Nephron (organoid): ENCODE results near the gene ZNF555.

Source experiments
- H3K27ac Mint-ChIP-seq, 3 experiments: 2 replicates each; pipeline ENCODE4 v1.8.0; 2020; ENCODE audit warnings: mixed read lengths in 3 of 3, mild to moderate bottlenecking in 2 of 3, moderate library complexity in 1 of 3
- H3K27me3 Mint-ChIP-seq: 2 replicates; pipeline ENCODE4 v1.8.0; 2021; ENCODE audit warnings: low read depth, mild to moderate bottlenecking, moderate library complexity, mixed read lengths
- H3K36me3 Mint-ChIP-seq: 2 replicates; pipeline ENCODE4 v1.8.0; 2020; ENCODE audit warnings: low read depth, mixed read lengths
- H3K4me1 Mint-ChIP-seq: 2 replicates; pipeline ENCODE4 v1.8.0; 2020; ENCODE audit warnings: mixed read lengths
- H3K4me3 Mint-ChIP-seq, 3 experiments: 2 replicates each; pipeline ENCODE4 v1.8.0; 2020; ENCODE audit warnings: mild to moderate bottlenecking in 3 of 3, mixed read lengths in 3 of 3, moderate library complexity in 2 of 3
- H3K9me3 Mint-ChIP-seq: 2 replicates; pipeline ENCODE4 v1.8.0; 2020; ENCODE audit warnings: mixed read lengths
- CTCF ChIP-seq, 3 experiments: fragments of 200-600 bp; sonication (generic); IDR thresholded peaks; one replicate each; pipeline ENCODE4 v1.5.0; 2021; ENCODE audit warnings: antibody characterized with exemption in 3 of 3; ENCODE audit not compliant: unreplicated experiment in 3 of 3

Gene ZNF555

GRCh38 chr19:2796659-2797266, 44.5 kb upstream of the ZNF555 start:
- H3K27me3 Mint-ChIP-seq, result no peaks in the 10 kb centered on the region
- H3K4me3 Mint-ChIP-seq, result no peak overlapping the region
- no peak for TF ChIP-seq CTCF (IDR thresholded peaks at IDR 0.05; ENCODE audit: unreplicated experiment in 3 of 3)
- H3K4me1 Mint-ChIP-seq, result no peaks in the 10 kb centered on the region
- H3K9me3 Mint-ChIP-seq, result no peaks in the 10 kb centered on the region
- no peak overlapping the region for H3K27ac Mint-ChIP-seq
- peaks cover 41% of the 10 kb centered on the region for H3K36me3 Mint-ChIP-seq

GRCh38 chr19:2797280-2797679, 44.0 kb upstream of the ZNF555 start:
- no peak for TF ChIP-seq CTCF (IDR thresholded peaks at IDR 0.05; ENCODE audit: unreplicated experiment in 3 of 3)
- H3K27me3 Mint-ChIP-seq, result no peaks in the 10 kb centered on the region
- peaks cover 44% of the 10 kb centered on the region for H3K36me3 Mint-ChIP-seq
- H3K27ac Mint-ChIP-seq, result no peak overlapping the region
- no peak overlapping the region for H3K4me3 Mint-ChIP-seq
- H3K9me3 Mint-ChIP-seq, result no peaks in the 10 kb centered on the region
- no peaks in the 10 kb centered on the region for H3K4me1 Mint-ChIP-seq

- no peaks in the 10 kb centered on the region for H3K9me3 Mint-ChIP-seq
- H3K4me3 Mint-ChIP-seq, result no peak overlapping the region
- H3K27ac Mint-ChIP-seq, result no peak overlapping the region
- no peak for TF ChIP-seq CTCF (IDR thresholded peaks at IDR 0.05; ENCODE audit: unreplicated experiment in 3 of 3)
- H3K36me3 Mint-ChIP-seq, result peaks cover 48% of the 10 kb centered on the region
- no peaks in the 10 kb centered on the region for H3K27me3 Mint-ChIP-seq
- no peaks in the 10 kb centered on the region for H3K4me1 Mint-ChIP-seq
Measured at GRCh38 chr19:2798158-2798685, 43.1 kb upstream of the ZNF555 start.

GRCh38 chr19:2798733-2799132, 42.5 kb upstream of the ZNF555 start:
- H3K4me1 Mint-ChIP-seq, result no peaks in the 10 kb centered on the region
- H3K4me3 Mint-ChIP-seq, result no peak overlapping the region
- no peak overlapping the region for H3K27ac Mint-ChIP-seq
- no peaks in the 10 kb centered on the region for H3K9me3 Mint-ChIP-seq
- H3K27me3 Mint-ChIP-seq, result no peaks in the 10 kb centered on the region
- peaks cover 45% of the 10 kb centered on the region for H3K36me3 Mint-ChIP-seq
- TF ChIP-seq CTCF (IDR thresholded peaks at IDR 0.05; ENCODE audit: unreplicated experiment in 3 of 3), result no peak

GRCh38 chr19:2799273-2800020, 41.8 kb upstream of the ZNF555 start:
- Mint-ChIP-seq H3K4me1 (no peaks in the 10 kb centered on the region), H3K27me3 (no peaks in the 10 kb centered on the region), H3K4me3 (no peak overlapping the region), H3K36me3 (peaks cover 44% of the 10 kb centered on the region), H3K27ac (no peak overlapping the region), H3K9me3 (no peaks in the 10 kb centered on the region)
- no peak for TF ChIP-seq CTCF (IDR thresholded peaks at IDR 0.05; ENCODE audit: unreplicated experiment in 3 of 3)
